Esophagus muscularis mucosa (tissue), 4 donors: ENCODE measurements around the gene VDR. TPM values are rescaled to one million over a fixed set of nuclear protein-coding genes. Genes with fewer than 3 reads are reported as not detected.

Experiments used
- DNase-seq: peaks from one replicate; pipeline ENCODE4 v3.0.0-alpha.2; 2017; ENCODE audit errors: extremely low spot score
- H3K27ac ChIP-seq, 4 donors: fragments of 200-600 bp; sonication (generic); replicated peaks in 1 of 4; 1 replicate in 3 of 4; 2 replicates in 1 of 4; pipeline ENCODE4 v1.5.1; 2016 to 2019; ENCODE audit warnings: mild to moderate bottlenecking in 1 of 4
- H3K27me3 ChIP-seq, 4 donors: fragments of 200-600 bp; sonication (generic); one replicate each; pipeline versions ENCODE4 v1.5.1 to v1.6.0; 2016 to 2019
- H3K36me3 ChIP-seq, 4 donors: fragments of 200-600 bp; sonication (generic); one replicate each; pipeline ENCODE4 v1.5.1; 2016 to 2019
- H3K4me1 ChIP-seq, 4 donors: fragments of 200-600 bp; sonication (generic); one replicate each; pipeline ENCODE4 v1.5.1; 2016 to 2019
- H3K4me3 ChIP-seq, 4 donors: fragments of 200-600 bp; sonication (generic); 1 replicate in 2 of 4; 2 replicates in 2 of 4; pipeline ENCODE4 v1.5.1; 2016 to 2019; ENCODE audit warnings: mild to moderate bottlenecking in 4 of 4, moderate library complexity in 1 of 4
- H3K9me3 ChIP-seq, 4 donors: fragments of 200-600 bp; sonication (generic); 1 replicate in 3 of 4; 2 replicates in 1 of 4; pipeline ENCODE4 v1.5.1; 2016 to 2019
- EP300 ChIP-seq: sonication (generic); formaldehyde crosslinking; IDR thresholded peaks from one replicate; pipeline ENCODE4 v1.6.1; 2017; ENCODE audit warnings: antibody characterized with exemption
- POLR2A ChIP-seq: fragments of 450-650 bp; IDR thresholded peaks from one replicate; pipeline ENCODE4 v1.6.1; 2017; ENCODE audit warnings: antibody characterized with exemption, moderate library complexity, mild to moderate bottlenecking, low read depth
- POLR2AphosphoS5 ChIP-seq, 2 donors: sonication (generic); formaldehyde crosslinking; IDR thresholded peaks; one replicate each; pipeline ENCODE4 v1.6.1; 2017; ENCODE audit warnings: antibody characterized with exemption in 2 of 2
- WGBS: methylation state at CpG from one replicate; pipeline ENCODE4 v1.1.5; 2018; 5-methylcytosine and 5-hydroxymethylcytosine counted together
- intact Hi-C: fragments of 100-400 bp; cut with DNase I; formaldehyde crosslinking; loops from one replicate; pipeline ENCODE4 v1.15.1; 2023
- total RNA-seq, 4 donors: library from RNA; depleted of rRNA; stranded (reverse); fragments of >200 nt; gene quantifications; one replicate each; pipeline versions ENCODE4 v1.1.0 to v1.2.1, GENCODE V29; 2016
- TF ChIP-seq, protein P1 (sequence below), 3 experiments: fragments of 200-600 bp in 2 of 3; fragments of 450-650 bp in 1 of 3; sonication (generic) in 2 of 3; IDR thresholded peaks; one replicate each; pipeline ENCODE4 v1.5.1; 2017 to 2019; ENCODE audit warnings: antibody characterized with exemption in 3 of 3, mild to moderate bottlenecking in 2 of 3, moderate library complexity in 1 of 3

The VDR gene
- total RNA-seq, 4 donors from 2014 or later = 0.42 to 2.8 (median 2.1) TPM

DNA sequence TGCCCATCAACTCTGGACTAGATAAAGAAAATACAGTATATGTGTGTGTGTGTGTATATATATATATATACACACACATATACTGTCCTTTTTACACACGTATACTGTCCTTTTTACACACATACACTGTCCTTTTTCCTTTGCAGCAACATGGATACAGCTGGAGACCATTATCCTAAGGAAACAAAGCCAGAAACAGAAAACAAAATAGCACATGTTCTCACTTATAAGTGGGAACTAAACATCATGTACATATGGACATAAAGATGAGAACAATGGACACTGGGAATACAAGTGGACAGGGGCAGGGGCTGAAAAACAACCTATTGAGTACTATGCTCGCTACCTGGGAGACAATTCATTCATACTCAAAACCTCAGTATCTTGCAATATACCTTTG, 23.7 kb downstream of the VDR start:
- TF ChIP-seq POLR2AphosphoS5 (IDR thresholded peaks at IDR 0.05) = no peak
- TF ChIP-seq EP300 = no peak
- TF ChIP-seq, protein P1, sequence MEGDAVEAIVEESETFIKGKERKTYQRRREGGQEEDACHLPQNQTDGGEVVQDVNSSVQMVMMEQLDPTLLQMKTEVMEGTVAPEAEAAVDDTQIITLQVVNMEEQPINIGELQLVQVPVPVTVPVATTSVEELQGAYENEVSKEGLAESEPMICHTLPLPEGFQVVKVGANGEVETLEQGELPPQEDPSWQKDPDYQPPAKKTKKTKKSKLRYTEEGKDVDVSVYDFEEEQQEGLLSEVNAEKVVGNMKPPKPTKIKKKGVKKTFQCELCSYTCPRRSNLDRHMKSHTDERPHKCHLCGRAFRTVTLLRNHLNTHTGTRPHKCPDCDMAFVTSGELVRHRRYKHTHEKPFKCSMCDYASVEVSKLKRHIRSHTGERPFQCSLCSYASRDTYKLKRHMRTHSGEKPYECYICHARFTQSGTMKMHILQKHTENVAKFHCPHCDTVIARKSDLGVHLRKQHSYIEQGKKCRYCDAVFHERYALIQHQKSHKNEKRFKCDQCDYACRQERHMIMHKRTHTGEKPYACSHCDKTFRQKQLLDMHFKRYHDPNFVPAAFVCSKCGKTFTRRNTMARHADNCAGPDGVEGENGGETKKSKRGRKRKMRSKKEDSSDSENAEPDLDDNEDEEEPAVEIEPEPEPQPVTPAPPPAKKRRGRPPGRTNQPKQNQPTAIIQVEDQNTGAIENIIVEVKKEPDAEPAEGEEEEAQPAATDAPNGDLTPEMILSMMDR (IDR thresholded peaks at IDR 0.05) = no peak
- no peak for TF ChIP-seq POLR2A
- no peak overlapping the region for H3K4me3 ChIP-seq
- no peaks in the 10 kb centered on the region for H3K36me3 ChIP-seq
- no peak overlapping the region for H3K27ac ChIP-seq
- DNase-seq = no peak
- H3K27me3 ChIP-seq = no peaks in the 10 kb centered on the region
- H3K4me1 ChIP-seq = peaks cover 6 to 9% (median 7%) of the 10 kb centered on the region in 4 donors
- 95% methylated on average over 2 of the region's 2 CpGs for WGBS
- intact Hi-C loops = no loop called here
- H3K9me3 ChIP-seq = no peaks in the 10 kb centered on the region

DNA sequence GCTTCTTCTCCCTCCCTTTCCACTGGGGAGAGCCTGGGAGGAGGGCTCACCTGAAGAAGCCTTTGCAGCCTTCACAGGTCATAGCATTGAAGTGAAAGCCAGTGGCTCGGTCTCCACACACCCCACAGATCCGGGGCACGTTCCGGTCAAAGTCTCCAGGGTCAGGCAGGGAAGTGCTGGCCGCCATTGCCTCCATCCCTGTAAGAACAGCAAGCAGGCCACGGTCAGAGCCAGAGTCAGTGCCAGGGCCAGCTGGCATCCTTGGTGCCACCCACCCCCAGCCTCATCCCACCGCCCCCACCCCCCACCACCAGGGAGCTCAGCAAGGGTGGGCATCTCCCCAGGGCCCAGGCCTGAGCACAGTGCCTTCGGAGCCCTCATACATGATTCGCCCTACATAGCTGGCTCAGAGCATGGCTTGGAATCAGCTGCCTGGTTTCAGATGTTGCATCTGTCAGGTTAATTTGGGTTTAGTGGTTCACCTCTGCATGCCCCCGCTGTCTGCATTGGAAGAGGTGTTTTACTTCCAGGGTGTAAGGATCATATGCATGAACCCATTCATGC, 25.8 kb downstream of the VDR start:
- Histone ChIP-seq H3K4me1 (peaks cover 6 to 9% (median 7%) of the 10 kb centered on the region in 4 donors), H3K27me3 (no peaks in the 10 kb centered on the region), H3K27ac (no peak overlapping the region), H3K4me3 (no peak overlapping the region), H3K9me3 (no peaks in the 10 kb centered on the region), H3K36me3 (no peaks in the 10 kb centered on the region)
- no peak for TF ChIP-seq POLR2A
- TF ChIP-seq EP300 = no peak
- TF ChIP-seq, protein P1 (IDR thresholded peaks at IDR 0.05) = no peak
- TF ChIP-seq POLR2AphosphoS5 (IDR thresholded peaks at IDR 0.05) = no peak
- intact Hi-C loops = no loop called here
- no peak for DNase-seq
- 93% methylated on average over 3 of the region's 10 CpGs for WGBS

DNA sequence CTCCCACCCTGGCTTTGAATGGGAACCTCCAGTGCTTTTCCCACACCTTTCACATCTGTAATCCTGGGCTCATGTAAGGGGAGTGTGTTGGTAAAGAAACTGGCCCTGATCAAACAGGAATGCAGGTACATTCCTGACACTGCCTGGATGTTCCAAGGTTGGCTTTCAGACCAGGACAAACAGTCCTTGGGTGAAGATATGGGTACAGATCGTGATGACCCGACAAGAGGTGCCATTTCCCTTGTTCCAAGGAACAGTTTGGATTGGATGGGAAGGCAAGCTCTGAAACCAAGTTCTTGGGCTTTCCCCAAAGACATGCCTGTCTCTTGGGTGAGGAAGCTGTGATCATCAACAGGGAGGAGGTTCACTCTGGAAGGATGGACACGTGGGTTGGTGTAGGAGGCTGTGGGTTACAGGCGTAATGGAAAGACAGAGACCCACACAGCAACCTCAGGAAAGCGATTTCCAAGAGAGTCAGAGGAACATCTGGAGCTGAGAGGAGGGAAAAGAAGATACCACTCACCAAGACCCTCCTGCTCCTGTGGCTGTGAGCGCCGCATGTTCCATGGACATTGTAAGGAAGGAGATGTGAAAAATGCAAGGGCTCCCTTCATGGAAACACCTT, 26.4 kb downstream of the VDR start:
- Histone ChIP-seq H3K27ac (no peak overlapping the region), H3K4me3 (no peak overlapping the region), H3K27me3 (no peaks in the 10 kb centered on the region), H3K4me1 (peaks cover 6 to 9% (median 7%) of the 10 kb centered on the region in 4 donors), H3K36me3 (no peaks in the 10 kb centered on the region), H3K9me3 (no peaks in the 10 kb centered on the region)
- no peak for DNase-seq
- intact Hi-C loops = no loop called here
- WGBS = 92% methylated on average over 7 of the region's 7 CpGs
- no peak for TF ChIP-seq EP300
- TF ChIP-seq POLR2A = no peak
- no peak for TF ChIP-seq POLR2AphosphoS5 (IDR thresholded peaks at IDR 0.05)
- TF ChIP-seq, protein P1 (IDR thresholded peaks at IDR 0.05) = no peak

DNA sequence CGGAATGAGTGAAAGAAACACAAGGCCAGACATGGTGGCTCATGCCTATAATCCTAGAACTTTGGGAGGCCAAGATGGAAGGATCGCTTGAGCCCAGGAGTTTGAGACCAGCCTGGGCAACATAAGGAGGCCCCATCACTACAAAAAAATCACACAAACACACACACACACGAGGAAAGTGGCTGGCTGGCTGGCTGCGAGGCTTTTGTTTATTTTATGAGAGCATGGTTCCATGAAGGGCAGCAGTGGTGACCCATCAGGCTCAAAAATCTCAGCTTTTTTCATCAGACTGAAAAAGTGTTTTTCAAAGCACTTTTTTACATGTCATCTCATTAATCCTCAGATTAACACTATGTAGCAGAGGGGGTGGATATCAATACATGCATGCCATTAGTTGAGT, 27.7 kb downstream of the VDR start:
- TF ChIP-seq, protein P1 (IDR thresholded peaks at IDR 0.05) = no peak
- TF ChIP-seq POLR2A (no peak), EP300 (no peak), POLR2AphosphoS5 (IDR thresholded peaks at IDR 0.05) (no peak)
- intact Hi-C loops = no loop called here
- Histone ChIP-seq H3K27ac (no peak overlapping the region), H3K4me3 (no peak overlapping the region), H3K36me3 (no peaks in the 10 kb centered on the region), H3K4me1 (no peaks in the 10 kb centered on the region), H3K27me3 (no peaks in the 10 kb centered on the region), H3K9me3 (no peaks in the 10 kb centered on the region)
- 76% methylated on average over 4 of the region's 4 CpGs for WGBS
- no peak for DNase-seq
